NCI-H2107 treated with DMSO at 0.1 percent for 48 hours (cell line): ENCODE results near the gene RASAL3.

Experiments
- DNase-seq: peaks from one replicate; lab custom pipeline; 2025; ENCODE audit not compliant: unreplicated experiment; lab: John Stamatoyannopoulos, UW

RASAL3 gene

DNA sequence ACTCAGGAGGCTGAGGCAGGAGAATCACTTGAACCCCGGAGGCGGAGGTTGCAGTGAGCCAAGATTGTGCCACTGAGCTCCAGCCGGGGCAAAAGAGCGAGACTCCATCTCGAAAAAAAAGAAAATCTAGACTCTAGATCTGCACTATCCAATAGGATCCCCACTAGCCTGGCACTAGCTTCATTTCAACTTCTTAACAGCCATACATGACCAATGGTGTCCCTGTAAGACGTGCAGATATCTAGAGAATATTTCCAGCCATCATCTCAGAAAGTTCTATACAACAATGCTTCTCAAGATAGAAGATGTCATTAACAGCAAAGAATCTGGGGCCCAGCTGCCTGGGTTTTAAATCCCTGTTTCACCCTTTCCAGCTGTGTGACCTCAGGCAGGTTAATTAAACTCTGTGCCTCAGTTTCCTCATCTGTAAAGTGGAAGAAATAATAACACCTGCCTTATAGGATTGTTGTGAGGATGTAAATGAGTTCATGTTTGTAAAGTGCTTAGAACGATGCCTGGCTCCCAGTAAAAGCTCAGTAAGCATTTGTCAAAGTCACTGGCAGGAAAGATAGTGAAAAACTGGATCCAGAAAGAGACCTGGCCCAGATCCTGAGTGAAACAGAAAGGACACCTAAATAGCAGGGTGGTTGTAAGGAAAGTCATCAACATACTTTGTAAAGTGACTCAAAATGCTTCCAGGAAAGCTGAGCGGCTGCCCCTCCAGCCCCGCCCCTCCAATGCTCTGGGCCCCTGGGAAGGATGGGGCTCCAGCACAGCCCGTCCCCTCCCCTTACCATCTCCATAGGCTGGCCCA, 28.1 kb downstream of the RASAL3 start:
- DNase-seq = no peak

DNA sequence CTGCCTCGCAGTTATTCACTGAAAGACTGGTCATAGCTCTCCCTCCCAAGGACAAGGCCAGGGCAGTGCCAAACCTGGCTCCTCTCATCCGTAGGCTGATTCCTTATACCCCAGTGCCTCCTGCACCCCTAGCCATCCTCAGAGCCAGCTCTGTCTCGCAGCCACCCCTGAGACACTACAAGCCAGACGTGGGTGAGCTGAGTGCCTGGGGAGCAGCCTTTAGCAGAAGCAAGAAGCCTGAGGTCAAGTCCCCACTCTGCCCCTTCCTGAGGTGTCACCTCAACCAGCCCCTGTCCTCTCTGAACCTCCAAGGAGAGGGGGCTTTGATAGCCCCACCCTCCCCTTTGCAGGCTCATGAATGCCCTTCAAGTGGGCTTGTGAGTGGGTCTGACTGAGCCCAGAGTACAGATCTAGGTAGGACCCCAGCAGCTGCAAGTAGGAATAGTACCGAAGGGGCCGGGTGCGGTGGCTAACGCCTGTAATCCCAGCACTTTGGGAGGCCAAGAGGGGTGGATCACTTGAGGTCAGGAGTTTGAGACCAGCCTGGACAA, 30.8 kb downstream of the RASAL3 start:
- DNase-seq = no peak

DNA sequence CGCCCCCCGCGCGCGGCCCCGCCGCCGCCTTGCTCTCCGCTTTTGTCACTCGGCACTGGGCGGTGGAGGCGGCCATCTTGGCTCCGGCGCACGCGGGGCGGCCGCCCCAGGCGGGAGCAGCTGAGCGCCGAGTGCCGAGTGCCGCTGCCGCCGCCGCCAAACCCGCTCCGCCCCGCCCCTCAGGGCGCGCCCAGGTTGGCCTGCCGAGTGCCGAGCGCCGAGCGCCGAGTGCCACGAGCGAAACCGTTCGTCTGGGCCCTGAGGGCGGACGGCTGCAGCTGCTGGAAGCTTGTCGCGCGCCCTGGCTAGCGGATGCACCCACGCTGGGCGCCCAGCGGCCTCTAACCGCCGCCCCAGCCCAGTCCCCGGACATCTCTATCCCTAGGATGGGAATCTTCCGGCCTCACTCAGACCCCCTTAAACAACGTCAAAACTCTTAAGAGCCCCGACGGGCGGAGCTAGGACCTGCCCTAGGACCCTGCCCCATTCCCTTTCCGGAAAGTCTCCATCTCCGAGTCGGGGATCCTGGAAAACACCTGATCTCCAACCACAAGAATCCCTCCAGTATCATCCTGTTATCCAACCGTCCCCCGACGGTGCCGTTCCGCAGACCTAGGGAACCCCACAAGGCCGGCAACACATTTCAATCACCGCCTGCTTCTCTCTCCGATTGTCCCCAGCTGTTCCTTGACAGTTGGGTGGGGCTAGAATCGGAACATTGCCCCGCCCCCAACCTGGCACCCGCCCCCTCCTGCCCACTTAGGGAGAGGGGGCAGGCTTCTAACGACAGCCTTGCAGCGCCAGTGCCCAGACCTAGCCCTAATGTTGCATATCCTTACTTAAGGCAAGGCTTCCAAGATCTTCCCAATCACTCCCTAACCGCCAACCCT, 31.5 kb downstream of the RASAL3 start:
- peak; percentile 49 for DNase-seq

DNA sequence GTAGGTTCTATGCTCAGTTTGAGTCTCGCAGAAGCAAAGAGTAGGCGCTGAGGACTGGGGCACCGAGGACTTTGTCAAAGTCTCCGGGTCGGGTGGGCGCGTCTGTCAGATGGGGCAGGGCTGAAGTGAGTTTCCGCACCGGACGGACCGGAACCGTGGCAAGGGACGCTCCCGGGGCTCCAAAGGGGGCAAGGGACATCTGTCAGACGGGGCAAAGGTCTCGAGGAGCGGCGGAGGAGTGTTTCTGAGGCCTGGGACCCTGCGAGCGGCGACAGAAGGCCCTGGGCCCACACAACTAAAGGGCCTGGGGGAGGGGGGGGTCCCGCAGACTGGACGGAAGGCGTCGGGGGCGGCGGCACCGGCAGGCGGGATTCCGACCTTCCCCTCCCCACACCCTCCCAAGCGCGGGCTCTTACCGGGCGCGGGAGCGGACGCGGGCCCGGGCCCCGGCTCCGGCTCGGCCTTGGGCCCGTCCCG, 32.3 kb downstream of the RASAL3 start:
- DNase-seq = no peak

DNA sequence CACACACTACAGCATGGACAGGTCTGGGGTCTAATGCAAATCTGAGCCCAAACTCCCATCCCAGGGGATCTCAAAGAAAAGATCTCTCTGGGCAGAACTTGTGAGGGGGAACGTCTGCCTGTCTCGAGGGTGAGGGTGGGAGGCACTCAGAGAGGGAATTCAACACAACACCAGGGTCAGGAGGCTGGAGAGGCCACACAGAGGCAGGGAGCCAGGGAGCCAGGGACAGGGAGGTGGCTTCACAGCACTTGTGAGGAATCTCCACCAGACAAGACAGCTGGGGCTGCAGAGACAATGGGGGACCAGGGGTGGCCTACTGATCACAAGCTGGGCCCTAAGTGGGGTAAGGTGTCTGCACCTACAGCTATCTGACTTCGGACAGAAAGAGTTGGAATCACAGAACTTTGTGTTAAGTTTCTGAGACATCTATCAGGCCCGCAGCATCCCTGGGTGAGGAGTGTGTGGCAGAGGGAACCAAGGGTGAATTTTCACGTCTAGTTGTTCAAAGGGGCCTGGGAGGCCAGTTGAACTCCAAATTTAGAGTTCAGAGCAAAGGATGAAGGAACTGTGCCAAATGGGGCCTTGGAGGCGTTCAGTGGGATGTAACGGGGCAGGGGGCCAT, 32.8 kb downstream of the RASAL3 start:
- DNase-seq = no peak

DNA sequence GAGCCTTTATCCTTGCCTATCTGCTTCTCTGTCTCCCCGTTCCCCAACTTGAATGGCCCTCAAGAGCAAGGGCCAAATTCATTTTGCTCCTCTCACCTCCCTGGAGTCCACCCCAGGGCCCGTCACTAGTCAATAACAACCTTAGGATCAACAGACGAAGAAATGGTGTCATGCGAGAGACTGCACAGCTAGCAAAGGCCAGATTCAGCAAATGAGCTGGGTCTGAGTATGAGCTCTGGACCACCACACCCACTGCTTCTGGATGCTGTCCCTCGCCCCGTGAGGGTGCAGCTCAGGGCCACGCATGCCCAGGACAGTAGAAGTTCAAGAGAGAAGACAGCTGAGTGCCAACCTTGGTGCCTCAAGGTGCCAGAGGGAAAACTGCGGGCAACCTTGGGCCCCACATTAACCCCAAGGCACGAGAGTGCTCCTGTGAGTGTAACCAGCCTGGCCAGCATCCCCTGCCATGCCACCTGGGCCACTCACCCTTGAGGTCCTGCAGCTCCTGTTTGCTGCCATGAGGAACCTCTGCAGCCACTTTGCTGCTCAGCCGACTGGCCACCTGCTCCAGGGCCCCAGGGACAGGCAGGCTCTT, 33.7 kb downstream of the RASAL3 start:
- DNase-seq = no peak

DNA sequence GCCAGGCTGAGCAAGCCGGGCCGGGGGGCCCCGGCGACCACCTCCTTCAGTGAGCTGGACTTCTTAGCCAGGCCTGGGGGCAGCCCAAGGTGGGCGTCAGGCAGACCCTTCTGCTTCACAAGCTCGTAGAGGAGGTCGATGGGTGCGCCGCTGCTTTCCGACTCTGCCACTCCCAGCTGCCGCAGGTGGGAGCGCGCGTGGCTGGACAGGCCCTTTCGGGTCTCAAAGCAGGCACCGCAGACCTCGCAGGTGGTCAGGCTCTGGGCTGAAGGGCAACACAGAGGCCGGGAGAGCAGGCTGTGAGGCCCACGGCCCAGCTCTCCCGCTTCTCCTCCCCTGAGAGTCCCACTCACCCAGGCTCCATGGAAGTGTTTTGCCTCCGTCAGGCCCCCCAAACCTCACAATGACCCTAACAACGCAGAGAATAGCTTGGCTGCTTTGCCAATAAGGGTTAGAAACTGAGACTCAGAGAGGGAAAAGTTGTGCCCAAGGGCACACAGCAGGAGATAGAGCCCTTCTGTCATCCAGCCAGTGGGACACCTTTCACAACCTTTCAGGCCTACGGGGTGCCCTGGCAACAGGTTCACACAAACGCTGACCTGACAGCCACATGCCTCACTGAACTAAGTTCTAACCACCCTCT, 34.4 kb downstream of the RASAL3 start:
- DNase-seq = no peak

DNA sequence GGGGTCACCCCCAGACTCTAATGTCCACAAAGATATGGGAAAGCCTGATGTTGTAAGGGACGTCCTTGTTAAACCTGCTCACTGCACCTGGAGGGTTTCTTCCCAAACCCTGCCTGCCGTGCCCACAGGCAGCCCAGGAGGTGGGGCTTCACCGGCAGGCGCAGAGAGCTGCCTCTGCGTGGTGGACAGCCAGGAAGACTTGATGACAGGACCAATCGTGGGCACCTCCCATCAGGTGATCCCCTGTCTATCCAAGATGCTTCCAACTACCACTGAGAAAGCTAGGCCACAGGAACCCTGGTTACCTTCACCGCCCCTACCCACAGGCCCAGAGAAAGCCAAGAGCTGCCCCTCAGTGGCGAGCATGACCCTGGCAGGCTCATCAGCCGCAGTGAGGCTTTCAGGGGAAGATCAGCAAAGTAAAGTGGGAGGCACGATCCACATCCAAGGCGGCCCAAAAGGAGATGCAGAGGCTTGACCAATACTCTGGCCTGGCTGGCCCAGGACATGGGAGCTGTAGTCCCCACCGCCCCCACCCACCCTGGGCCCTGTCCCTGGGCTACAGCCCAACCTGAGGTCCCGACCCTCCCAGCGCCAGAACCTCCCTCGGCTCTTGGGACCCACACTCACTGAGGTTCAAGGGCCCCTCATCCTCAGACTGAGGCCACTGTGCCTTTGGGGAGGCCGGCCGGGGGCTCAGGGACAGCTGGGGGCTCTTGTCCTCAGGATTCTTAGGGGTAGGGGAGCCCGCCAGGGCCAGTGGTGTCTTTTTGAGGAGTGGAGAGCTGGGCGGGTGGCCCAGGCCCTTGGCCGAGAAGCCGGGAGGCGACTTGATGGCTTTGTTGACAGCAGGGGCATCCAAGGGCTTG, 35.2 kb downstream of the RASAL3 start:
- no peak for DNase-seq

DNA sequence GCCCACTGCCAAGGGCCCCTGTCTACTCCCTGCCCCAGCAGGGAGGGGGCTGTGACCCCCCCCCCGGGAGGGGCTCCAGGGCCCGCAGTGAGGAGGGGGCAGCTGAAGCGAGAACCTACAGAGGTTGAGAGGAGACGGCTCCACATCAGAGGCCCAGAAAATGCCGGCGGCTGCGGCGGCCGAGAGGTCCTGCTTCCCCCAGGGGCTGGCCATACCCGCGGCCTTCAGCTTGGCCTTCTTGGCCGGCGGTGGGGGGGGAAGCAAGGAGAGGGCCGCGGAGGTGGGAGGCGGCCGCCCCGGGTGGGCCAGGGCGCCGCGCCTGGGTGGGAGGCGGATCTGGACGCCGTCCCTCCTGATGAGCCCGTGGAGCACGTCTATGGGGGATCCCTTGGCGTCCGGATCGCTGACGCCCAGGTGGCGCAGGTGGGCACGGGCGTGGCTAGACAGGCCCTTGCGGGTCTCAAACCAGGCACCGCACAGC, 36.3 kb downstream of the RASAL3 start:
- DNase-seq = no peak

DNA sequence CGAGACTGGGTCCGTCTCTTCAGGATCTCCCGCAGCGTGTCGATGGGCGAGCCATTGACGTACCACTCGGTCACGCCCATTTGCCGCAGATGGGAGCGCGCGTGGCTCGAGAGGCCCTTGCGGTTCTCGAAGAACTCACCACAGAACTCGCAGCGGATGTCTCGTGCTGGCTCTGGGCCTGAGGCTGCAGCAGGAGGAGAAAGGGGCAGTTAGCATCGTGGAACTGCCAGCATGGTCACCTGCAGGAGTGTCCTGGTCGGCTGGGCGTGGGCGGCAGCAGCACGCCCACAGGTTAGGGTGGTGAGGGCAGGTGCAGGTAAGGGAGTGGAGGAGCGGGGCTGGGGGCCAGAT, 37.0 kb downstream of the RASAL3 start:
- DNase-seq = no peak

DNA sequence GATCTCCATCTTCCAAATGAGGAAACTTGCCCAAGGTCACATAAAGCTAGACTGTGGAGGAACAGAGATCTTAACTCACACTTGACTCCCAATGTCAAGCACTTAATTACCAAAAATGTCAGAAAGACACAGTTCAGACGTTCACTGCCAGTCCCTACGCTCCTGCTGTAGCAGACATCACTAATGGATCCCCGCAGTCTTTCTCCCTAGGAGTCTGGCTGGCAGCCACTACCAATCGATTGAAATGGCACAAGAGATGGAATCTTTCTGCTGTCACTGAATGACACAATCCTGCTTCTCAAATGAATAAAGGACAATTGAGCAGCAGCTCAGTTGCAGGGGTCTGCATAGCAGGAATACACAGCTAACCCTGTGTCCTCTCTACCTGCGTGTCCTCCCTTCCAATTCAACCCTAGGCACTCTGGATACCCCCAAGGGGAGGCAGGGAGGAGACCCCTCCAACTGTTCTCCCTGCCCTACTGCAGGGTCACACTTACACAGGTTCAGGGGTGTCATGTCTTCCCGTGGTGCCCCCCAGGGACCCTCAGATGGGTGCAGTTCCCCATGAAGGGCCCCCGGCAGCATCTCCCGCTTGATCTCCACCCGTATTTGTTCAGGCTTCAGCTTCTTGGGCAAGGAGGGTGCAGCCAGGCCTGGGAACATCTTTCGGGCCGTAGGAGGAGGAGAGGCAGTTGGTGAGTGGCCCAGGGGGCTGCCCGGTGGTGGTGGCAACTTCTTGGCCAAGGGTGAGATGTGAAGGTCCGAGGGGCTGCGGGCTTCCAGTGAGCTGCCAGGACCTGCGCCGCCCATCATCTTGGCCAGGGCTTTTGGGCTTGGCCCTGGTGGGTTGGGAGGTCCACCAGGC, 37.6 kb downstream of the RASAL3 start:
- no peak for DNase-seq

DNA sequence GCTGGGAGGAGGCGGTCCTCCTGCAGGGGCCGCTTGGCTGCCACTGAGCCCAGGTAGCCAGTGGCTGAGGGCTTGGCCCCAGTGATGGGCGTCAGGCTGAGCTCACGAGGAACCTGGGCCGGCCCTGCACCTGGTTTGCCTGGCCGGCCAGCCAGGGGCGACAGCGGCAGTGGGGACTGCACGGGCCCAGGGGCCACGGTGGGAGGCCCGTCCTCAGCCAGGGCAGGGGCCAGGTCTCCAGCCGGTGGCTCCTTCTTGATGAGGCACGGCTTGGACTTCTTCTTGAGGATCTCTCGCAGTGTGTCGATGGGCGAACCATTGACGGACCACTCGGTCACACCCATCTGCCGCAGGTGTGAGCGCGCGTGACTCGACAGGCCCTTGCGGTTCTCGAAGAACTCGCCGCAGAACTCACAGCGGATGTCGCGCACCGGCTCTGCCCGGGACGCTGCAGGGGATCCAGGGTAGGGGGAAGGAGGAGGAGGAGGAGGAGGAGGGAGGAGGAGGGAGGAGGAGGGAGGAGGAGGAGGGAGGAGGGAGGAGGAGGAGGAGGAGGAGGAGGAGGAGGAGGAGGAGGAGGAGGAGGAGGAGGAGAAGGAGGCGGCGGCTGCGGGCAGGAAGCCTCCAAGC, 38.9 kb downstream of the RASAL3 start:
- DNase-seq = no peak

DNA sequence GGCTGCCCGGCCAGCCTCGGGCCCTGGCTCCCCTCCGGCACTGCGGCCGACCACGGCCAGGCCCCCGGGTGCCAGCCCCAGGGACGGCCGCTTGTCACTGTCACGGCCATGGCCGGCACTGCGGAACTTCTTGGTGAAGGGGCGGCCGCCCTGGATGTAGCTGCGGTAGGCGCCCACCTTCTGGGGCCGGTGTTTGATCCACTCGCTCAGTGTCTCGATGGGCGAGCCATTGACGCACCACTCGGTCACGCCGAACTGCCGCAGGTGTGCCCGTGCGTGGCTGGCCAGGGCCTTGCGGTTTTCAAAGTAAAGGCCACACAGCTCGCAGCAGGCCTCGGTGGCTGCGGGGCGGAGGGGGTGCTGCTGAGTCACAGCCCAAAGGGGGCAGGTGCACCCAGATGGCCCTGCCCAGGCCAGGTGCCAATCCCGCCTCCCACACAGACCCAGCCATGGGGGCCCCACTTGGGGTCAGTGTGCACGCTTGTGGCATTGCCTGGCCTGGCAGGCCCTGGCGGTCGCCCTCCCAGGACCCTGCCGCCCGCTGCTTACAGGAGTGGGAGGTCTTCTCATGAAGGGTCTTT, 39.6 kb downstream of the RASAL3 start:
- no peak for DNase-seq

DNA sequence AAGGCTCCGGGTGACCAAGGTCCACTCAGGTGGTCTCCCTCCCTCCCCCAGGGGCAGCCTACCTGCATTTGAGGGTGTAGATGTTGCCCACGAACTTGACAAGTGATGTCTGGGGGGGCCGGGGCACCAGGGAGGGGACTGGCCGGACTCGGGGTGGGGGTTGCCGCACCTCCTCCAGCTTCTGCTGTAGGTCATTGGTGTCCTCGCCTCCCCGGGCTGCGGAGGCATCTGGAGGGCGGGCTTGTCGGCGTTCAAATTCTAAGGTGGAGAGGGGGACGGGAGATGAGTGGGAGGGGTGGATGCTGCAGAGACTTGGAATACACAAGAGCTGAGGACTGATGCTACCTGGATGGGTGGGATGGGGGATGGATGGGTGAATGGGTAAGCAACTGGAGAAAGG, 40.2 kb downstream of the RASAL3 start:
- no peak for DNase-seq

DNA sequence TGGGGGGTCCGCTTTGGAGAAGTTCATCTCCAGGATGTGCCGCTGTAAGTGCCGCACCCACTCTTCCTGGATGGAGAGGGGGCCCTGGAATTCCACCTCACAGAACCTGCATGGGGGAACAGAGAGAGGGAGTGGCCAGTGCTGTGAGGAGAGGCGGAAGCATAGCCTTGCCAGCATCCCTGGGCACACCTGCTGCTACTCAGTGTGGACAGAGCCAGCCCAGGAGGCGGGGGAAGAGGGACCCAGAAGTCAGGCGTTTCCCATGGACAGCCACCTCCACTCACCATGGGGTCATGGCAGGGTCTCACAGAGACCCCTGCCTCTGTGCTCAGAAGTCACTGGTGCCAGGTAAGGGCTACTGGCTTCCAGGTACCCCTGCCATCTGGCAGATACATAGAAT, 41.2 kb downstream of the RASAL3 start:
- DNase-seq = no peak

DNA sequence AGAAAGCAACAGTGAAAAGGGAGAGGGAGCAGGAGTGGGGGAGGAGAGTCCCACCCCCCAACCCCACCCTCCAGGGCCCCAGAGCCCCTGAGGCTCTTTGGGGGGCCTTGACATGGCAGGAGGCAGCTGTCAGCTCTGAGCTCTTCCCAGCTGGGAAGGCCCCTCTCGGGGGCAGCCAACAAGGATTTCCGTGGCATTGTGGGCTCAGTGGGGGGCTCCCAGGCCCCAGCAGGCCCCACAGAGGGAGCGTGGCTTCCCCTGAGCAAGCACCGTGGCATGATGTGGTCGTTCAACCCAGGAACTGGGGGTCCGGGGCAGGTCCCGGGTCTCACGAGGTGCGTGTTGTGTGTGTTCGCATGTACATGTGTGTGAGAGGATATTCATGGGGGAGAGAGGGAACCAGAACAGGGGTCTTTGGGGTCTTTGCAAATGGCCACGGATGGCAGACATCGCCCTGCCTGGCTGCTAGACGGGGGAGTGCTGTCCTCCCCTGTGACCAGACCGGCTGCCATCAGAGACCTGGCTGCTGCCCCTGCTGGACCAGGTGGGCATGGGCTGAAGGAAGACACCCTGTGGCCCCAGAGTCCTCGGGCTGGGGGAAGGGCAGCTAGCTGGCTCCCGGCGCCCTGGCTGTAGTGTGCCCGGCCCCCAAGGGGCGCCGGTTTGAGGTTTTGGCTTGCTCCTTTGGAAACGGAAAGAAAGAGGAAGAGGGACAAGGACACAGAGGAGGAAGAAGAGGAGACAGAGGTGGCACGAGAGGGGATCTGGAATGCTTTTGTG, 41.9 kb downstream of the RASAL3 start:
- DNase-seq = no peak

DNA sequence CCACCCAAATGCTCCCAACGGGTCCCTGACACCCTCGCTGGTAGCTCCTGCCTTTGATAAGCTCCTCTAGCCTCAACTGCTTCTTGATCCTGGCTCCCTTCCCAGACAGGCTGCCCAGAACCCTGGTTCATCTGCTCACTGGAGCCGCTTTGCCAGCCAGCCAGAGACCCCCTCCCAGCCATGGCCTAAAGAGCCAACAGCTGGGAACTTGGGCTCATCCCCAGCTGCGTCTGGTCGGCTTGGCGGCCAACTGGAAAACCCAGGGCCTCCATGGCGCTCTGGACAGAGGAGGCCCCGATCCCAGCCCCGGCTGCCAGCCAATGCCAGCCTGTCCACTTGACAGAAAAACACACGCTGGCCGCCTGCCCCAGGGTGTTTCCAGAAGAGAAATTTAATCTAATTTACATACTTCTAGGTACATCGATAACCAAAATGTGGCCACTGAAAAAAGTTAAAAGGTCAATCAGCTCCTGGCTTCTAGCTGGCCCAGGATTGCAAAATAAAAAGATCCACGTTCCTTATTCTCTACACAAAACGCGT, 42.6 kb downstream of the RASAL3 start:
- no peak for DNase-seq
